Duodenal mucosa (tissue), 2 donors: Measurements from ENCODE around the gene RNU2-63P.
"Not testable (repeated sequence)": the region's sequence is repeated elsewhere in the genome, so short reads cannot be mapped to it uniquely, and the experiment has no call there.

ENCODE experiments used
- H3K27ac ChIP-seq: one replicate; pipeline ENCODE4 v1.7.0; 2013; ENCODE audit warnings: low read depth, low read length
- H3K27me3 ChIP-seq, 2 donors: one replicate each; pipeline ENCODE4 v1.7.0; 2013; ENCODE audit warnings: low read length in 2 of 2, control low read depth in 1 of 2; ENCODE audit not compliant: insufficient read depth in 2 of 2, control insufficient read depth in 1 of 2
- H3K36me3 ChIP-seq, 2 donors: one replicate each; pipeline ENCODE4 v1.7.0; 2013; ENCODE audit warnings: low read length in 2 of 2, control low read depth in 1 of 2; ENCODE audit not compliant: insufficient read depth in 2 of 2, control insufficient read depth in 1 of 2
- H3K4me1 ChIP-seq, 2 donors: one replicate each; pipeline ENCODE4 v1.7.0; 2013; ENCODE audit warnings: low read length in 2 of 2, control low read depth in 1 of 2; ENCODE audit not compliant: insufficient read depth in 2 of 2, control insufficient read depth in 1 of 2
- H3K4me3 ChIP-seq, 2 donors: one replicate each; pipeline ENCODE4 v1.7.0; 2013; ENCODE audit warnings: low read length in 2 of 2, low read depth in 1 of 2
- H3K9ac ChIP-seq, 2 donors: one replicate each; pipeline ENCODE4 v1.7.0; 2013; ENCODE audit warnings: low read length in 2 of 2, low read depth in 1 of 2
- H3K9me3 ChIP-seq, 2 donors: one replicate each; pipeline ENCODE4 v1.7.0; 2013; ENCODE audit warnings: low read length in 2 of 2, control low read depth in 1 of 2; ENCODE audit not compliant: control insufficient read depth in 1 of 2

Gene RNU2-63P

GRCh38 chr2:88053934-88054781, 37.8 kb upstream of the RNU2-63P start:
- Histone ChIP-seq H3K9ac (peak overlapping the region; percentile 92 to 96), H3K4me3 (peak overlapping the region; percentile 95 to 98), H3K27ac (peak overlapping the region; percentile 94), H3K27me3 (no peaks in the 10 kb centered on the region), H3K9me3 (no peaks in the 10 kb centered on the region), H3K4me1 (peaks cover 30 to 45% of the 10 kb centered on the region in 2 donors), H3K36me3 (no peaks in the 10 kb centered on the region)

- no peaks in the 10 kb centered on the region for H3K9me3 ChIP-seq
- no peaks in the 10 kb centered on the region for H3K27me3 ChIP-seq
- H3K36me3 ChIP-seq: no peaks in the 10 kb centered on the region
- H3K9ac ChIP-seq: no peak overlapping the region
- peak overlapping the region in 1 of 2 donors; percentile 98 for H3K4me3 ChIP-seq
- peaks cover 30 to 45% of the 10 kb centered on the region in 2 donors for H3K4me1 ChIP-seq
- H3K27ac ChIP-seq: no peak overlapping the region
These were observed 36.9 kb upstream of the RNU2-63P start for GRCh38 chr2:88053296-88053695.

GRCh38 chr2:88051792-88052191, 35.4 kb upstream of the RNU2-63P start:
- Histone ChIP-seq H3K4me3 (no peak overlapping the region), H3K9ac (no peak overlapping the region), H3K27ac (no peak overlapping the region), H3K9me3 (no peaks in the 10 kb centered on the region), H3K36me3 (no peaks in the 10 kb centered on the region), H3K27me3 (no peaks in the 10 kb centered on the region), H3K4me1 (peaks cover 30 to 41% of the 10 kb centered on the region in 2 donors)

GRCh38 chr2:88049622-88050021, 33.3 kb upstream of the RNU2-63P start:
- H3K27ac ChIP-seq: no peak overlapping the region
- no peaks in the 10 kb centered on the region for H3K36me3 ChIP-seq
- H3K9ac ChIP-seq: no peak overlapping the region
- H3K9me3 ChIP-seq: no peaks in the 10 kb centered on the region
- H3K4me3 ChIP-seq: no peak overlapping the region
- H3K27me3 ChIP-seq: no peaks in the 10 kb centered on the region
- peaks cover 21 to 30% of the 10 kb centered on the region in 2 donors for H3K4me1 ChIP-seq

GRCh38 chr2:88048541-88048940, 32.2 kb upstream of the RNU2-63P start:
- Histone ChIP-seq H3K36me3 (peaks cover 0 to 4% of the 10 kb centered on the region in 2 donors), H3K9me3 (no peaks in the 10 kb centered on the region)

GRCh38 chr2:88045561-88045960, 29.2 kb upstream of the RNU2-63P start:
- not testable (repeated sequence) for H3K9me3 ChIP-seq, H3K9ac ChIP-seq, H3K4me1 ChIP-seq

More at GRCh38 chr2:88048541-88048940, 32.2 kb upstream of the RNU2-63P start:
- H3K4me1 ChIP-seq: peaks cover 12 to 19% of the 10 kb centered on the region in 2 donors
- H3K27me3 ChIP-seq: no peaks in the 10 kb centered on the region
- no peak overlapping the region for H3K9ac ChIP-seq
- H3K27ac ChIP-seq: no peak overlapping the region
- H3K4me3 ChIP-seq: no peak overlapping the region

GRCh38 chr2:88042476-88042875, 26.1 kb upstream of the RNU2-63P start:
- Histone ChIP-seq H3K27me3 (no peaks in the 10 kb centered on the region), H3K27ac (no peak overlapping the region), H3K4me1 (no peaks in the 10 kb centered on the region), H3K4me3 (no peak overlapping the region), H3K9me3 (no peaks in the 10 kb centered on the region), H3K9ac (no peak overlapping the region), H3K36me3 (peaks cover 0 to 7% of the 10 kb centered on the region in 2 donors)

More at GRCh38 chr2:88045561-88045960, 29.2 kb upstream of the RNU2-63P start:
- H3K27ac ChIP-seq, H3K4me3 ChIP-seq, H3K36me3 ChIP-seq, H3K27me3 ChIP-seq: not testable (repeated sequence)

- Histone ChIP-seq H3K4me1 (no peaks in the 10 kb centered on the region), H3K9ac (no peak overlapping the region), H3K27me3 (no peaks in the 10 kb centered on the region), H3K9me3 (no peaks in the 10 kb centered on the region), H3K27ac (no peak overlapping the region), H3K4me3 (no peak overlapping the region), H3K36me3 (peaks cover 7 to 22% of the 10 kb centered on the region in 2 donors)
These were observed 22.1 kb upstream of the RNU2-63P start for GRCh38 chr2:88038263-88039105.

GRCh38 chr2:88036606-88037005, 20.3 kb upstream of the RNU2-63P start:
- Histone ChIP-seq H3K27ac (no peak overlapping the region), H3K4me1 (no peaks in the 10 kb centered on the region), H3K9me3 (no peaks in the 10 kb centered on the region), H3K4me3 (no peak overlapping the region), H3K36me3 (peaks cover 7 to 27% of the 10 kb centered on the region in 2 donors), H3K9ac (no peak overlapping the region), H3K27me3 (no peaks in the 10 kb centered on the region)

- peaks cover 7 to 27% of the 10 kb centered on the region in 2 donors for H3K36me3 ChIP-seq
- H3K27ac ChIP-seq: no peak overlapping the region
- no peaks in the 10 kb centered on the region for H3K27me3 ChIP-seq
- H3K4me1 ChIP-seq: no peaks in the 10 kb centered on the region
- no peak overlapping the region for H3K4me3 ChIP-seq
- no peaks in the 10 kb centered on the region for H3K9me3 ChIP-seq
- no peak overlapping the region for H3K9ac ChIP-seq
These were observed 19.8 kb upstream of the RNU2-63P start for GRCh38 chr2:88036182-88036581.
